ENCODE results near the gene TMEM129.

TMEM129 gene, protein sequence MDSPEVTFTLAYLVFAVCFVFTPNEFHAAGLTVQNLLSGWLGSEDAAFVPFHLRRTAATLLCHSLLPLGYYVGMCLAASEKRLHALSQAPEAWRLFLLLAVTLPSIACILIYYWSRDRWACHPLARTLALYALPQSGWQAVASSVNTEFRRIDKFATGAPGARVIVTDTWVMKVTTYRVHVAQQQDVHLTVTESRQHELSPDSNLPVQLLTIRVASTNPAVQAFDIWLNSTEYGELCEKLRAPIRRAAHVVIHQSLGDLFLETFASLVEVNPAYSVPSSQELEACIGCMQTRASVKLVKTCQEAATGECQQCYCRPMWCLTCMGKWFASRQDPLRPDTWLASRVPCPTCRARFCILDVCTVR

DNA sequence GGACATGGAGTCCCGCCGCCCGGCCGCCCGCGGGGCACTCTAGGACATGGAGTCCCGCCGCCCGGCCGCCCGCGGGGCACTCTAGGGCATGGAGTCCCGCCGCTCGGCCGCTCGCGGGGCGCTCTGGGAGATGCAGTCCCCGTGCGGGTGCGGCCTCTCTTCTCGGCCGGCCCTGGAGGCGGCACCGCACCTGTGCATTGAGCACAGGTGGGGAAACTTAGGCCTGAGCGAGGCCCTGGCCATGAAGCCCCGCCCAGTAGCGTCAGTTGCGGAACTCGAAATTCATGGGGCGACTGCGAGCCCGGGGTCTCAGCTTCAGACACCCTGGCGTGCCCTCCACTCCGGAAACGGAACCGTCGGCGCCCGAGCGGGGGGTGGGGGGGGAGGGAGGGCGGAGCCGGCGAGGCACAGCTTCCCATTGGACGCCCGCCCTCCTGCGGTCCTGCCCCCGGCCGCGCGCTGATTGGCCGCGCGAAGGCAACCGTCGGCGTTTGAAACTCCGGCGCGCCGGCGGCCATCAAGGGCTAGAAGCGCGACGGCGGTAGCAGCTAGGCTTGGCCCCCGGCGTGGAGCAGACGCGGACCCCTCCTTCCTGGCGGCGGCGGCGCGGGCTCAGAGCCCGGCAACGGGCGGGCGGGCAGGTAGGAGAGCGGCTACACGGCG is at the start of gene TMEM129, which contains the start of gene TACC3:
TSS of gene TMEM129 (minus strand) at position 321 of the 663 bp plus-strand sequence. CDS start 486 bp downstream, outside the sequence.
TSS of gene TACC3 (plus strand) at position 519 of the 663 bp plus-strand sequence. CDS start 1,901 bp downstream, outside the sequence.
- DNase-seq, result peak; percentile 91

DNA sequence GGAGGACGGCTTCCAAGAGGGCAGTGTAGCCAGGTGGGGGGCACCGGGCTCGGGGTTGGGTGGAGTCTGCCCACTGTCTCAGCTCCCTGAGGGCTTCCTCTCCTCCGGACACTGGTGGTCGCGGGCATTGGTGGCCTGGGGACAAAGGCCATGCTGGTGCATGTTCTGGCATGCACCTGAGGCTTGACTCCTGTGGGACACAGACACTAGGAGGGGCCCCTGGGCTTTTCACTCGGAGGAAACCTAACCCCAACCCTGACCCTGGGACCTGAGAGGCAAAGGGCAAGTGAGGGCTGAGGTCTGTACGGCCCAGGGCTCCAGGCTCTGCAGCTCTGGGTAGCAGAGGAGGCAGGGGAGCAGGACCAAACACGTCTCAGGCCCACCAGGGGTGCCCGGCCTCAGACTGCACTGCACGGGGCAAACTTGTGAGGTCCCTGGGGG is 49.7 kb upstream of the TMEM129 start:
- no peak for DNase-seq

DNA sequence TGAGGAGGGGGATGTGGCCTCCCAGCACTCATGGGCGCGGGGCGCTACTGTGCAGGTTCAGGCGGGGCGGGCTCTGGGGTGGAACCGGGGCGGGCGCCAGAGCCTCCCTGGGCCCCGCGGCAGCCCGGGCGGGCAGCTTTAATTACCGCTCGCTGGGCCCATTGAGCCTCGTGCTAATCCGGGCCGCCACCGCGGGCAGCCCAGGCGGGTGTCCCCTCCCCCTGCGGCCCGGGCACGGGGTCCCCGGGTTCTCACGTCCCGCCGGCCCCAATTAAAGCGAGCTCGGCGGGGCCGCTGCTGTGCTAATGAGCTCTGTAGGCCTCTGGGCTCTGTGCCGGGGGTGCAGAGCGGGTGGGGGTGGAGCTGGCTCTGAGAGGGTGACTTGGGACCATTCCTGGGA is 49.1 kb upstream of the TMEM129 start:
- DNase-seq, result no peak

DNA sequence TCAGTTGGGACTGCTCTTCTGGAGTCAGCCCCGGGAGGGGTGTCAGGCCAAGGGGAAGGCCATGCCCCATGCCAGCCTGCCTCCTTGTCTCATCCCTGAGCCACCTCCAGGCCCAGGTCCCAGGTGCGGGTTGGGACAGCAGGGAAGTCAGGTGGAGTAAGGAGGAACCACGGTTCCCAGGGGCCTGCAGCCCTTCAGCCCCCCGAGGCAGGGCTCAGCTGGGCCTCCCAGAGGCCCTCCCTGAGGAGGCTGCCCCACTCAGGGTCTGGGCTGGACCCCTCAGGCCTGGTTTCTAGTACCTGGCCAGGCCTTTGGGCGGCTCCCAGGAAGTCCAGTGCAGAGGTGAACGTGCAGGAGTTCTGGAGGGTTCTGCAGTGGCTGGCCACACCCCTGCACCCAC is 48.6 kb upstream of the TMEM129 start:
- DNase-seq, result no peak

DNA sequence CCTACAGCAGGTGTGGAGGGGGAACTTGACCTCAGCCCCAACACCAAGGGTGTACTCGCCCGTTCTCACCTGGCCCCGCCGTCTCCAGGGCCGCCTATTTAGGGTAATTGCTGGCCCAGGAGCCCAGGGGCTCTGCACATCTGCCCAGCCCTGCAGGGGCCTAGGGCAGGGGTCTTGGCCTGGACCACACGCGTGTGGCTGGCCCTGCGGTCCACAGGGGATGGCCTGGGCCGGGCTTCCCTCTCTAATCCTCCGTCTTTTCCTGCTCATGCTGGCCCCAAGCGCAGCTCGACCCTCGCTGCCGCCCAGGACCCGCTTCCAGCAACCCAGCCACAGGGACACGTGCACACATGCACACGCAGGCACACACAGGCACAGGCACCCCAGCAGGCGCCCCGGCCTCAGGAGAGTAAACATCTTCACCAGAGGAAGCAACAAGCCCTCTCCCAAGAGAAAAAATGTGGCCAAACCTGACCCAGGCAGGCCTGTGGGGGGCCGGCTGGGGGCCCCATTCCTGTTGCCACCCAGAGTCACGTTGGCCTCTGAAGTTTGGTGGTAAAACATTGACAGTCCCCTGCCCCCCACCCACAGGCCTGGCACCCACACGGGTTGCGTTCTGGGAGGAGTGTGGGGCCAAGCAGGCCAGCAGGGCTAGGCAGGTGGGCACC is 47.4 kb upstream of the TMEM129 start:
- DNase-seq, result no peak

DNA sequence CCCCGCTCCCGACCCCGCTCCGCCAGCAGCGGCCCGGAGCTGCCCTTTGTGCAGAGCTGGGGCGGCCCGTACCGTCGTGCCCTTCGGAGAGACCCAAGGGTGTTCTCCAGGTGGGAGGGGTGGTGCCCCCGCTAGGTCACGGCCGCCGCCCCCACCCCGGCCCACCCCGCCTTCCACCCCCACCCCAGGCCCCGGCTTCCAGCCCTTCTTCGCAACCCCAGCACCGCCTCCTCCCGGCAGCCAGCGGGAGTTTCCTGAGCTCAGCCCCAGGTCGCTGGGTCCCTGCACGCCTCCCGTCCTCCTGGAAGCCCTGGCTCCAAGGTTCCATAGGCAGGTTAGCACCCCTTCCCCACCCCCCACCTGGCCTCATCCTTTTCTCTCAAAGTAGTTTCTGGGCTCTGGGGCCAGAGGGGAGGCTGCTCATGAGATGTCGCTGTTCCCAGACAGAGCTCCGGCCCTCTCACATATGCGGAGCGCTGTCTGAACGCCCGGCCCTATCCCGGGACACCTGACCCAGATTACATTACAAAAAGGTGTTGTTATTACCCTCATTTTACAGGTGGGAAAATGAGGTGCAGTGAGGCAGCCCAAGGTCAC is 46.7 kb upstream of the TMEM129 start:
- DNase-seq, result peak; percentile 27

DNA sequence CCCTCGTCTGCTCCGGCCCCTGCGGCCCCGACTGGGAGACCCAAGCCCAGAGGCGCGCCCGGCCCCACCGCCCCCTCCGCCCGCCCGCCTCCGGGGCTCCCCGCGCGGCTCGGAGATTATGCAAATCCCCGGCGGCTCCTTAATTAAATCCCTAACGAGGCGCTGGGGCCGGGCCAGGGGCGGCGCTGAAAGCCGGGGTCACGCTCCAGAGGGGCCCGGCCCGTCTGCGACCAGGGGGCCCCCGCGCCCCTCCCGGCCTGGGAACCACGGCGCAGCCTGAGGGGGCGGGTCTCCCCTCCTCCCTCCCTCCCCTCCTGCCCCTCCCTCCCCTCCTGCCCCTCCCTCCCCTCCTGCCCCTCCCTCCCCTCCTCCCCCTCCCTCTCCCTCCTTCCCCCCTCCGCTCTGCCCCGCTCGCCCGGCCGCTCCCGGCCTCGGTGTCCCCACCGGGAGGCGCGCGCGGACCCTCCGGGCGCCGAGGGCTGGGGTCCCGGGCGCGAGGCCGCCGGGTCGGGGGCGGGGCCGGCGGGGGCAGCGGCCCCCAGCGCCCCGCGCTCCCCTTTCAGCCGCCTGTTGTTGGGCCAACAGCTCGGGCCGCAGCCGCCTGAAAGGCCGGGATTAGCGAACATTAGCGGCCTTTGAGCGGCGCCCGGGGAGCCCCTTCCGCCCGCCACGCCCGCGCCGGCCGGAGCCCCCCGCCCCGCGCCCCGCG is 46.1 kb upstream of the TMEM129 start:
- no peak for DNase-seq

DNA sequence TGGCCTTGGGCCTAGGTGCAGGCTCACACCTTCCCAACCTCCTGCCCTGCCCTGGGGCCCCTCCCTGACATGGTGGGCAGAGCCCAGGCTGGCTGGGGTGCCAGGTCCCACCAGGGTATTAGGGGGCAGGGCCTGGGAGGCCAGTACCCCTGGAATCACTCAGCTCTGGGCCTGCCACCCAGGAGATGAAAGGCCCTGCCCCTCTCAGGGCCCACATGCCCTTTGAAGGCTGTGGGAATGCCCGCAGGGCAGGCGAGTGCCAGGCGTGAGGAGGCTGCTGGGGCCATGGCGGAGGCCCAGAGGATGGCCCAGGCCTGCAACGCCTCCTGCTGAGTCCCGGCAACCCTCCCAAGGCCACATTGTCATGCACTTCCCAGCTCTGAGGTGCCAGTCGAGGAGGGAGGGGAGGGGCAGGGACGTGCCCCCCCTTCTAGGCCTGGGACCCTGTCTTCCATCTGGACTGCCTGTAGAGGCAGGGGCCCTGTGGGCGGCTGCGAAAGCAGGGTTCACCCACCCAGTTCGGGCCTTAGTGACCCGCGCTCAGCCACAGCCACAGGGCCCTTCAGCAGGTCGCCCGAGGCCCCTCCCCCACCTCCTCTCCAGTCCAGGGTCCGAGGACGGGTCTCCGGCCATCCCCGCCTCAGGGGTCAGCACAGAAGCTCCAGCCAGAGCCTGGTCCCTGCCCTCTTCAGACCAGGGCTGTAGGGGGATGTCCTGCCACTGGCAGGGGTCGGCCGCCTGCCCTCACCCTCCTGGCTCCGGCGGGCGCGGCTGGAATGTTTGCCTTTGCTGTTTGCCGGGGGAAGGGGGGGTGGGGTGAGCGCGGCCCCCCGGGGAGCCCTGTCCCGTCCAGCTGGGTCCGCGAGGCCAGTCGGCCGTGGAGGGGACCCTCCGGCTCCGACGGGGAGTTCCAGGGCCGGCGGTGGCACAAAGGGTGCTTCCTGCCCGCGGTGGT is 45.3 kb upstream of the TMEM129 start:
- no peak for DNase-seq

DNA sequence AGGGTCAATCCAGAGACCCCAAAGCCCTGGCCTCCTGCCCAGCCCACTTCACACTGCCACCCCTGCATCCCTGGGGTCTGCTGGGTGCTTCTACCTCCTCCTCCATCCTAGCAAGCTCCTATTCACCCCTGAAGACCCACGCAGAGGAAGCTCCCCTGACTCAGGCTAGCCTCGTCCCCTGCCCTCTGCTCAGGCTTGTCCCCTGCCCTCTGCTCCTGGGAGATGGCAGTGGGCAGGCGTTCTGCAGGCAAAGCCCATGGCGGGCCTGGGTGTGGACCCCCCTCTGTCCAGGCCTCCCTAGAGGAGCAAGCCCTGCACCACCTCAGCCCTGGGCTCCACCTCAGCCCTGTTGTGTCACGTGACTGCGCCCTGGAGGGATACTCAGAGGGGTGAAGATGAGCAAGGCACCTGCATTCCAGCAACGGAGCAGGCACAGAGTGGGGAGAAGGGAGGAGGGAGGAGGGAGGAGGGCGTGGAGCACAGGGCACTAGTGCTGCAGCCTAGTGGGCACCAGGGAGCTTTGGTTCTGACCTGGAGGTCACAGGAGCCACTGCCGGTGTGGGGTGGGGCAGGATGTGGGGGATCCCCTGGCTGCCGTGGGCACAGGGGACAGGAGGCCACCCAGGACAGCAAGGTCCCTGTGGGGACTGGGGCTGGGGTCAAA is 44.4 kb upstream of the TMEM129 start:
- DNase-seq, result no peak

DNA sequence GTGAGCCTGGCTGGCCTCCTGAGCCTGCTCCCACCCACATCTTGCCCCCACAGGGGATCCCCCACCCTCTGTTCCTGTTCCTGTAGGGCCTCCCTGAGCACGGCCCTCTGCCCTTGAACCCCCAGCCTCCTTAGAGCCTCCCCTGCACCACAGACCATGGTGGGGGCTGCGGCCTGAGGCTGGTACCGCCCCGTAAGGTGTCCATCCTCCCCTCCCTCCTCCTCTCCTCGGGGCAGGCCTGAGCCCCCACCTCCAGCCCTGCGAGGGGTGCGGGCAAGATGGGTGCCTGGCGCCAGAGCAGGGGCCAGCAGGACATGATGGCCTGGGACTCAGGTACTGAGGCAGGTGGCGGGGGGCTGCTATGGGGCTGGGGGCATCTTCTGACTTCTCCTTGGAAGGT is 43.5 kb upstream of the TMEM129 start:
- DNase-seq, result no peak

DNA sequence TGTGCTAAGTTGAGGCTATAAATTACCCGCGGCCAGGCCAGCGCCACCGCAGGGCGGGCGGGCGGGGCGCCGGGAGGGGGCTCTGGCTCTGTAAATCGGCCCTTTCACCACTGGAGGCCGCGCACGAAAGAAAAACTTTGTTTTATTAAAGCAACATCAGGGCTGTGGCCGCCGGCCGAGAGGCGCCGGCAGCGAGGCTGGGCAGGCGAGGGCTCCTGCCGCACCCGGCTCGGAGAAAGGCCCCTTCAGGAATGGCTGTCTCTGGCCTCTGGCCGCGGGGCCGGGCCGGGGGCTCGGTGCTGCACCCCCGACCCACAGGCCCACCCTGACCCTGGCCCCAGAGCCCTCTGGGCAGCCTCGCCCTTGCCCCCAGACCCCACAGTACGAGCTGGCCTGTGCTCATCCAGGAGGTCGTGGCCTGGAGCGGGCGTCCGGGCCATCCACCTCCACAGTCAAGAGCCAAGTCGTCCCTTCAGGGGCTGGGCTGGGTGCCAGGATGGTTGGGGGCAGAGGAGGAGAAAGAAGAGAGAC is 42.5 kb upstream of the TMEM129 start:
- DNase-seq, result peak; percentile 51

DNA sequence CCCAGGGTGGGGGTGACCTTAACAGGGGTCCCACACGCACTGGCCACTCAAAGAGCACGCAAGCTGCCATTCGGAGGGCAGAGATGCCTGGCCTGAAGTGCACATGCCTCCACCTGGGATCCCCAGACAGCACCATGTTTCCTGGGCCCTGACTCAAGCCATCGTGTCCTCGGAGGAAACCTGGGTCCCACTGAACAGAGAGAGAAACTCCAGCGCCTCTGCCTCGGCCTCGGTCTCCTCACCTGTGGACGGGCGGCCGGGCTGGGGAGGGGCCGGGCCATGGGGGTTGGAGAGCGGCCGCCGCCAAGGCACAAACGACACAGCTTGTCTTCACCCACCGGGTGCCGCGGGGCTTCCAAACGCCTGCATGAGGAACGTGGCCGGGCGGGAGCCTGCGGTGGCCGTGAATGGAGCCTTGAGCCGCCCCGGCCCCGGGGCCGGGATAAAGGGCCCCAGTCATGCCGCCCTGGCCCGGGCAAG is 42.0 kb upstream of the TMEM129 start:
- DNase-seq, result no peak

DNA sequence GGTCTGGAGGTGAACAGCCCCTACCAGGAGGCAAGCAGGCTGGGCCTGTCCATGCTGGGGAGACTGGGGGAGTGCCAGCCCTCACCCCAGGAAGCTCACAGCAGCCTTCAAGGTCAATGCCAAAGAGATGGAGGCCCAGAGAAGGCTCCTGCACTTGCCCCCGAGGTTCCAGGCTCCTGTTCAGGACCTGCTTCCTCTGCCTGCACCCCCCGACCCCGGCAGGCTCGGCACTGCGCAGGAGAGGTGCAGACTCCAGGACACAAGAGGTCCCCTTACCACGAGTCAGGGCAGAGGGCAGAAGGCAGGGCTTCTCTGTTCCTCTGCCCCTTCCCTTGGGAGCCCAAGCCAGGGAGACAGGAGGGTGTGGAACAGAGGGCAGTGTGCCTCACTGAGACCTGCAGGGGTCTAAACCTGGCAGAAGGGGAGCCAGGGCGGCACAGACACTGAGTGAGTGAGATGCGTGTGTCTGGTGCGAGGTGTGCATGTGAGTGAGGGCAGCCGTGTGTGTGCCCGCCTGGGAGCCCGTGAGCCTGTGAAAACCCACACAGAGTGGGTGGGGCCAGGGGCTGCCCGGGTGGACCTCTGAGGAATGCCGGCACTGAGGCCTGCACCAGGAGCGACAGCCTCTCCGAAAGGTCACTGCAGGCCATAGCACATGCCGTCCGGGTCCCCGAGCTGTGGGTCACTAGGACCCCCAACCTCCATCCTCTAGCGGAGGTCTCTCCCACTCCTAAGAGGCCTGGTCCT is 41.3 kb upstream of the TMEM129 start:
- DNase-seq, result no peak

DNA sequence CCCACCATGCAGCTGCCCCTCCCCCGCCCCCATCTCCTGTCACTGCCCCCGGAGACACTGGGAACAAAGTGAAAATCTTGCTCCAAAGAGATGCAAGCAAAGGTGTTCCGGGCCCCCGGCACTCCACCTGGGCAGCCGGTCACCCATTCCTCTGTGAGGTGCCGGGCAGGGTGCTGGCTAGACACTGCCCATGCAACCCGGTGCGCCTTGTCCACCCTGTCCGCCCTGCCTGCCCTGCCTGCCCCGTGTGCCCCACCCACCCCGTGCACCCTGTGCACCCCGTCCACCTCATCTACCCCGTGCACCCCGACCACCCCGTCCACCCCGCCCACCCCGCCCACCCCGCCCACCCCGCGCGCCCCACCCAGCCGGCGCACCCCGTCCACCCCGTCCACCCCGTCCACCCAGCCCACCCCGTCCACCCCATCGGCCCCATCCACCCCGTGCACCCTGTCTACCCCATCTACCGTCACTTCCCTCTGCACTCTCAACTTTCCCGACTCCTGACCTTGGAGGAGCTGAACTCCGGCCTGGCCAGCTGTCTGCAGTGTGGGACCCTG is 40.1 kb upstream of the TMEM129 start:
- DNase-seq, result no peak

DNA sequence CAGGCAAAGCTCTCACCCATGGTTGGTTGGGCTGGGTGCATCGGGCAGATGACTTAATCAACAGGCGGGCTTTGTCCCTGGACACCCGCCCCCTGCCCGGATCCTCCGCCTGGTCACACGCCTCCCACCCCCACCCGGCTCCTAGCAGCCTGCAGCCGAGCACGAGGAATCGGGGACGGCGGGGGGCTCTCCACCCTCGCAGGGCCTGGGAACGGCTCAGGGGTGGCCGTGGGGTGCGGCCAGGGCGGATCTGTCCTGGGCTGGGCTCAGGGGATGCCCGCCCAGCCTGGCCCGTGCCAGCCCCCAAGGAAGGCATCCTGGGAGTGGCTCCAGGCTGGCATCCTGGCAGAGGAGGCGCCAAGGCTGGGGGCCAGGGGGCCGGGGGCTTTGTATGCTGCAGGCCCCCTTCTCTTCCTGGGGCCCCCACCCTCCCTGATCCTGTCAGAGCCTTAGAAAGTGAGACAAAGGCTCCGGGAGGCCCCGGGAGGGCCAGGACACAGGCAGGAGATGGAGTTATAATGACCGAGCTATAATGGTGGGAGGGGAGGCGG is 39.5 kb upstream of the TMEM129 start:
- DNase-seq, result no peak

DNA sequence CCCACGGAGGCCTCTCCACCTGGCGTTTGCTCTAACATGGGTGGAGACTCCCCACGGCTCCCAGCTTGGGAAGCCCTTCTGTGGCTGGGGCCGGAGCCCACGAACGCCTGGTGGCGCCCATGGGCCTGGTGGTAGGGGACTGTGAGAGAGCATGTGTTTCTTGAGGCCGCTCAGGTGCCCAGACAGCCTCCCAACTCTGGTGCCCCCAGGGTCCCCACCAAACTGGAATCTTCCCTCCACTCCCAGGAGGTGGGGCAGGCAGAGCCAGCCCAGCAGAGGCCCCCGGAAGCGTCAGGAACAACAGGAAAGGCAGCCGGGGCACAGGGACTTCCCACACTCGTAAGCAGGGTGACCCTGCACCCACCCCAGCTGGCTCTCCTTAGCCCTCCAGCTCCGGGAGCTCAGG is 38.7 kb upstream of the TMEM129 start:
- DNase-seq, result no peak

DNA sequence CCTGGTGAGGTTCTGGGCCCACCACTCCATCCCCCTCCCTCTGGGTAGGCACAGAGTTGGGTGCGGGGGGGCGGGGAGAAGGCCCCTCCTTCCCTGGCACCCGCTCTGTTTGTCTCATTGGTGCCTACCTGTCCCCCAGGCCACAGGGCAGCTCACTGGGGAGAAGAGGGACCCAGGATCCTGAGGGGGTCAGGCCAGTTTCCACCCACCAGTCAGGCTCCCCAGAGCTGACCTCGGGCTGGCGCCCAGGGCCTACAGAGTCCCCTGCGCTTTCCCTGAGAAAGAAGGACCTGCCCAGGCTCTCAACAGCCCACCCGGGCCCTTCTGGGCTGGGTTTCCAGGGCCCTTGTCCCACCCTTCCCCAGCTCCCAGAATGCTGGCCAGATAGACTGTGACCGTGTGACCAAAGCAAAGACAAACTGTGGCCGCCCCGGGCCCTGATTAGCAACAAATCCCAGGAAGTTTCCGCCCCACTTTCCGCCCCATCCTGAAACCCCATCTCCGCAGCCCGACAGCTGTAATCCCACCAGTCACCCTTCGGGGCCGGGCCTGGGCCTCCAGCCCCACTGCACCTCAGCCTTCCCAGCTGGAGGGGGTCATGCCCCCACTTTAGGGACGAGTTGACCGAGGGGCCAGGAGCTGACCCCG is 38.2 kb upstream of the TMEM129 start:
- DNase-seq, result no peak

DNA sequence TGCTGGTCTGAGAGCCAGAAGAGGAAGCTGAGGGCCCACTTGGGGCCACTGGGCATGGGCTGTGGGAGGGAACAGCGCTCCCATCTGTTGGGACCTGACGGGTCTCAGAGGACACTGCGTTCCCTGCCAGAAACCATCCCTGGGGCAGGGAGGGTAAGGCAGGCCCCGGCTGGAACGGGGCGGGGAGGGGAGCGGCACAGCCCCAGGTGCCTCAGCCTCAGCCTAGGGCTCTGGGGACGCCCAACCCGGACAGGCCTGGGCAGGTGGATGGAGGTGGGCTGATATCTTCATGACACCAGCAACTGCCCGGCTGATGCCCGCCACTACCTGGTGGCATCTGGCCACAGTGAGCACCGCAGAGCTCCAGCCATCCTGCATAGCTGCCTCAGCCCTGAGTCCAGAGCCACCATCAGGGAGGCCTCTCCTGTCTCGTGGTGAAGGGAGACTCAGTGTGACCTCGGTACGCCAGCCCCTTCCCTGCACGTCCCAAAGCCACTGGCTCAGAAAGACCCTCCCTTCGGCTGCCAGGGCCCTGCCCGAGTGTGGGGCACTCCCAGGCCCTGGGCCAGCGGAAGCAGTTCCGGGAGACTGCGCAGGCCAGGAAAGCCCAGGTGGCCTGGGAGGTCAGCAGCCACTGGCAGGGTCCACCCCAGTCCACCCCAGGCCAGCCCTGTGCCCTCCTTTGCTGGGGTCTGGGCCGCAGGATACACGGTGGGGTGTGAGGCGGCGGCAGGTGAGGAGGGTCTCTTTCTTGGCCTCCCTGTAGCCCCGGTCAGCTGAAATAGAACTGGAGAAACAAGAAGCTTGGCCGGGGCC is 37.4 kb upstream of the TMEM129 start:
- no peak for DNase-seq

Data from EL (cell line).